Mesendoderm (in vitro differentiated cells): ENCODE measurements around the gene MIEF2.

ENCODE experiments used
- DNase-seq: peaks from one replicate; pipeline ENCODE4 v3.0.0; 2013
- H2AK5ac ChIP-seq: 2 replicates; pipeline ENCODE4 v1.6.1; 2013; ENCODE audit warnings: low read length, inconsistent platforms
- H2BK120ac ChIP-seq: 2 replicates; pipeline ENCODE4 v1.6.1; 2013; ENCODE audit warnings: low read depth, mild to moderate bottlenecking, low read length, moderate library complexity, mixed read lengths
- H2BK15ac ChIP-seq: replicated peaks from 2 replicates; pipeline ENCODE4 v1.6.1; 2013; ENCODE audit warnings: low read depth, mild to moderate bottlenecking, moderate library complexity
- H2BK5ac ChIP-seq: 2 replicates; pipeline ENCODE4 v1.6.1; 2013; ENCODE audit warnings: low read length, inconsistent platforms
- H3K18ac ChIP-seq: 2 replicates; pipeline ENCODE4 v1.6.1; 2013; ENCODE audit warnings: mild to moderate bottlenecking, low read length, mixed read lengths
- H3K23ac ChIP-seq: one replicate; pipeline ENCODE4 v1.6.1; 2013; ENCODE audit warnings: low read length
- H3K27ac ChIP-seq: 2 replicates; pipeline ENCODE4 v1.5.1; 2013; ENCODE audit warnings: low read depth, mild to moderate bottlenecking, inconsistent platforms, low read length, moderate library complexity
- H3K27me3 ChIP-seq: 2 replicates; pipeline ENCODE4 v1.6.1; 2013; ENCODE audit warnings: low read length, control low read depth, mild to moderate bottlenecking, inconsistent platforms; ENCODE audit not compliant: insufficient read depth, poor library complexity
- H3K36me3 ChIP-seq: 2 replicates; pipeline ENCODE4 v1.6.1; 2013; ENCODE audit warnings: low read length, inconsistent platforms; ENCODE audit not compliant: control insufficient read depth, insufficient read depth
- H3K4ac ChIP-seq: one replicate; pipeline ENCODE4 v1.6.1; 2013; ENCODE audit warnings: low read depth, mild to moderate bottlenecking, low read length, moderate library complexity
- H3K4me1 ChIP-seq: 2 replicates; pipeline ENCODE4 v1.6.1; 2013; ENCODE audit warnings: low read depth, low read length, inconsistent platforms; ENCODE audit not compliant: control insufficient read depth
- H3K4me2 ChIP-seq: 2 replicates; pipeline ENCODE4 v1.6.1; 2013; ENCODE audit warnings: low read length
- H3K4me3 ChIP-seq: 2 replicates; pipeline ENCODE4 v1.5.1; 2013; ENCODE audit warnings: mild to moderate bottlenecking, low read length
- H3K56ac ChIP-seq: one replicate; pipeline ENCODE4 v1.6.1; 2013; ENCODE audit warnings: low read length
- H3K79me1 ChIP-seq: 2 replicates; pipeline ENCODE4 v1.6.1; 2013; ENCODE audit warnings: low read length, inconsistent platforms
- H3K79me2 ChIP-seq: 2 replicates; pipeline ENCODE4 v1.6.1; 2013; ENCODE audit warnings: mild to moderate bottlenecking, low read length; ENCODE audit not compliant: control insufficient read depth, insufficient read depth
- H3K9ac ChIP-seq: 2 replicates; pipeline ENCODE4 v1.6.1; 2013; ENCODE audit warnings: low read length, inconsistent platforms
- H4K5ac ChIP-seq: one replicate; pipeline ENCODE4 v1.6.1; 2013; ENCODE audit warnings: low read length
- H4K8ac ChIP-seq: one replicate; pipeline ENCODE4 v1.6.1; 2013; ENCODE audit warnings: low read depth, mild to moderate bottlenecking, control low read depth, low read length, moderate library complexity
- WGBS: extraction: QIAGEN DNeasy Blood & Tissue Kit; methylation state at CpG from one replicate; pipeline ENCODE4 v1.1.7; 2013; ENCODE audit warnings: low lambda C conversion rate, missing lambda C conversion rate; ENCODE audit not compliant: insufficient coverage; ENCODE audit errors: extremely low coverage; 5-methylcytosine and 5-hydroxymethylcytosine counted together

MIEF2 gene

DNA sequence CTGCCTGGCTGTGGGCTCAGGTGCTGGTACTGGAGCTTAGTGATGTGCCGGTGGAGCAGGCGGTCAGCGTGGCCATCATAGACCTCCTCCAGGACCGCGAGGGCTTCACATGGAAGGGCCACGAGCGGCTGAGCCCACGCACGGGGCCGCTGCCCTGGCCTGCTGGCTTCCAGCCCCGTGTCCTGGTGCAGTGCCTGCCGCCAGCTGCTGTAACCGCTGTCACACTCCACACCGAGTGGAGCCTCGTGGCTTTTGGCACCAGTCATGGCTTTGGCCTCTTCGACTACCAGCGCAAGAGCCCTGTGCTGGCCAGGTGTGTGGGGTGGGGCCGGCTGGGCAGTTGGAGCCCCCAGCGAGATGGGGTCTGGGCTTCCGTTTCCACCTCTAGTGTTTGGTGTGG is 23.0 kb upstream of the MIEF2 start:
- no peak for DNase-seq
- no peak overlapping the region for H3K4me3 ChIP-seq
- H3K79me1 ChIP-seq, result no peaks in the 10 kb centered on the region
- H3K79me2 ChIP-seq, result no peaks in the 10 kb centered on the region
- H2BK120ac ChIP-seq, result no peak overlapping the region
- no peak overlapping the region for H3K4me2 ChIP-seq
- H3K4ac ChIP-seq, result no peak overlapping the region
- H3K23ac ChIP-seq, result no peak overlapping the region
- H4K8ac ChIP-seq, result no peak overlapping the region
- no peaks in the 10 kb centered on the region for H3K4me1 ChIP-seq
- H2BK5ac ChIP-seq, result no peak overlapping the region
- H3K27me3 ChIP-seq, result no peaks in the 10 kb centered on the region
- no CpG with 5 or more reads among the region's 20 CpGs for WGBS
- no peak overlapping the region for H3K18ac ChIP-seq
- H3K27ac ChIP-seq, result no peak overlapping the region
- H3K9ac ChIP-seq, result no peak overlapping the region
- H3K36me3 ChIP-seq, result peaks cover 8% of the 10 kb centered on the region
- H4K5ac ChIP-seq, result no peak overlapping the region
- H3K56ac ChIP-seq, result no peak overlapping the region
- no peak overlapping the region for H2BK15ac ChIP-seq
- no peak overlapping the region for H2AK5ac ChIP-seq

GRCh38 chr17:18238299-18238698 is 22.2 kb upstream of the MIEF2 start:
- Histone ChIP-seq H3K23ac (no peak overlapping the region), H3K9ac (no peak overlapping the region), H3K4ac (no peak overlapping the region), H2BK15ac (no peak overlapping the region), H3K27me3 (no peaks in the 10 kb centered on the region), H3K27ac (no peak overlapping the region), H2BK120ac (no peak overlapping the region), H3K4me2 (no peak overlapping the region), H4K8ac (no peak overlapping the region), H2AK5ac (no peak overlapping the region), H4K5ac (no peak overlapping the region), H3K56ac (no peak overlapping the region), H3K4me3 (no peak overlapping the region), H3K18ac (no peak overlapping the region), H3K79me1 (no peaks in the 10 kb centered on the region), H3K79me2 (no peaks in the 10 kb centered on the region), H2BK5ac (no peak overlapping the region), H3K4me1 (no peaks in the 10 kb centered on the region), H3K36me3 (peaks cover 9% of the 10 kb centered on the region)
- WGBS, result no CpG with 5 or more reads among the region's 18 CpGs
- no peak for DNase-seq

- Histone ChIP-seq H3K27ac (no peak overlapping the region), H3K23ac (no peak overlapping the region), H2BK15ac (no peak overlapping the region), H3K4ac (no peak overlapping the region), H3K56ac (no peak overlapping the region), H3K4me2 (no peak overlapping the region), H2BK5ac (no peak overlapping the region), H3K4me1 (no peaks in the 10 kb centered on the region), H3K79me1 (no peaks in the 10 kb centered on the region), H3K79me2 (no peaks in the 10 kb centered on the region), H2BK120ac (no peak overlapping the region), H4K8ac (no peak overlapping the region), H3K9ac (no peak overlapping the region), H3K27me3 (no peaks in the 10 kb centered on the region), H2AK5ac (no peak overlapping the region), H3K4me3 (no peak overlapping the region), H3K36me3 (peaks cover 14% of the 10 kb centered on the region), H3K18ac (no peak overlapping the region), H4K5ac (no peak overlapping the region)
- no peak for DNase-seq
- no CpG with 5 or more reads among the region's 19 CpGs for WGBS
Observed at GRCh38 chr17:18240449-18240848, 20.0 kb upstream of the MIEF2 start.

DNA sequence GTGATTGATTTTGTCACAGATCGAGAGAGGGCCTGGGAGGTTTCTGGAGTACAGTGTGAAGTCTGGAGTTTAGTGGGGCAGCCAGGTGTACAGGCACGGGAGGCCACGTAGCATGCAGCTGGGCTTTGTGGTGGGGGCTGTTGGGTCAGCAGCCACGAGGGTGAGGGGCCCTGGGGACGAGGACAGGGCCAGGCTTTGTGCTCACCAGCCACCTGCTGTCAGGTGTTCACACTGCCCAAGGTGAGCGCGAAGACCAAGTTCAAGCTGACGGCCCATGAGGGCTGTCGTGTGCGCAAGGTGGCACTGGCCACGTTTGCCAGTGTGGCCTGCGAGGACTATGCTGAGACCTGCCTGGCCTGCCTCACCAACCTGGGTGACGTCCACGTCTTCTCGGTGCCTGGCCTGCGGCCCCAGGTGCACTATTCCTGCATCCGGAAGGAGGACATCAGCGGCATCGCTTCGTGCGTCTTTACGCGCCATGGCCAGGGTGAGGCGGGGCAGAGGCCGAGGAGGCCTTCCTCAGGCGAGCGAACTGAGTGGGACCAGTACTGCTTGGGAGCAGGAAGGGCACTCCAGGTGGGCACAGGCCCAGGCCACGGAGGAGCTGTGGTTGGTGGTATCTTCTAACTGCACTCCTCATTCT is 19.1 kb upstream of the MIEF2 start:
- no peak overlapping the region for H4K8ac ChIP-seq

GRCh38 chr17:18245038-18245776 is 15.3 kb upstream of the MIEF2 start:
- Histone ChIP-seq H2BK15ac (no peak overlapping the region), H3K79me1 (no peaks in the 10 kb centered on the region), H2BK120ac (no peak overlapping the region), H3K56ac (no peak overlapping the region), H3K27me3 (no peaks in the 10 kb centered on the region), H2BK5ac (no peak overlapping the region), H3K4ac (no peak overlapping the region), H3K4me3 (no peak overlapping the region), H3K4me1 (peaks cover 3% of the 10 kb centered on the region), H3K4me2 (no peak overlapping the region), H3K9ac (no peak overlapping the region), H3K27ac (no peak overlapping the region), H3K79me2 (no peaks in the 10 kb centered on the region), H4K5ac (no peak overlapping the region), H2AK5ac (no peak overlapping the region), H3K36me3 (peaks cover 23% of the 10 kb centered on the region), H4K8ac (no peak overlapping the region), H3K18ac (no peak overlapping the region), H3K23ac (no peak overlapping the region)
- no CpG with 5 or more reads among the region's 21 CpGs for WGBS
- DNase-seq, result no peak

More for the DNA sequence above, 19.1 kb upstream of the MIEF2 start:
- DNase-seq, result no peak
- H3K4me3 ChIP-seq, result no peak overlapping the region
- H3K79me2 ChIP-seq, result no peaks in the 10 kb centered on the region
- H3K9ac ChIP-seq, result no peak overlapping the region
- H2AK5ac ChIP-seq, result no peak overlapping the region
- H3K4ac ChIP-seq, result no peak overlapping the region
- peaks cover 19% of the 10 kb centered on the region for H3K36me3 ChIP-seq
- H3K27ac ChIP-seq, result no peak overlapping the region
- H3K27me3 ChIP-seq, result no peaks in the 10 kb centered on the region
- WGBS, result no CpG with 5 or more reads among the region's 28 CpGs
- no peak overlapping the region for H3K56ac ChIP-seq
- no peak overlapping the region for H3K23ac ChIP-seq
- no peaks in the 10 kb centered on the region for H3K79me1 ChIP-seq
- H4K5ac ChIP-seq, result no peak overlapping the region
- no peak overlapping the region for H3K18ac ChIP-seq
- no peak overlapping the region for H3K4me2 ChIP-seq
- H2BK120ac ChIP-seq, result no peak overlapping the region
- H3K4me1 ChIP-seq, result no peaks in the 10 kb centered on the region
- no peak overlapping the region for H2BK15ac ChIP-seq
- no peak overlapping the region for H2BK5ac ChIP-seq
